Esophagus (tissue), 2 donors: ENCODE results near the gene MVP. TPM values are rescaled to one million over a fixed set of nuclear protein-coding genes. Genes with fewer than 3 reads are reported as not detected.

Experiments
- H3K27ac ChIP-seq, 2 donors: one replicate each; pipeline ENCODE4 v1.5.1; 2013; ENCODE audit warnings: low read depth in 2 of 2, mild to moderate bottlenecking in 2 of 2, inconsistent platforms in 1 of 2, low read length in 1 of 2, moderate library complexity in 1 of 2
- H3K27me3 ChIP-seq, 2 donors: one replicate each; pipeline ENCODE4 v1.6.1; 2013; ENCODE audit warnings: low read length in 2 of 2, control low read depth in 1 of 2, mild to moderate bottlenecking in 1 of 2; ENCODE audit not compliant: insufficient read depth in 2 of 2, control insufficient read depth in 1 of 2
- H3K36me3 ChIP-seq, 2 donors: one replicate each; pipeline ENCODE4 v1.6.1; 2013; ENCODE audit warnings: low read length in 1 of 2; ENCODE audit not compliant: control insufficient read depth in 2 of 2, insufficient read depth in 2 of 2
- H3K4me1 ChIP-seq, 2 donors: one replicate each; pipeline ENCODE4 v1.6.1; 2013; ENCODE audit warnings: low read length in 1 of 2; ENCODE audit not compliant: control insufficient read depth in 2 of 2, insufficient read depth in 2 of 2
- H3K4me3 ChIP-seq, 2 donors: one replicate each; pipeline ENCODE4 v1.5.1; 2013; ENCODE audit warnings: low read length in 2 of 2, mild to moderate bottlenecking in 2 of 2, low read depth in 1 of 2, moderate library complexity in 1 of 2
- H3K9me3 ChIP-seq, 2 donors: one replicate each; pipeline ENCODE4 v1.6.1; 2013; ENCODE audit warnings: mild to moderate bottlenecking in 2 of 2, low read depth in 1 of 2, low read length in 1 of 2, moderate library complexity in 1 of 2; ENCODE audit not compliant: control insufficient read depth in 2 of 2, insufficient read depth in 1 of 2
- WGBS, 2 donors: extraction: QIAGEN DNeasy Blood & Tissue Kit; methylation state at CpG; one replicate each; pipeline ENCODE4 v1.1.7; 2013; 5-methylcytosine and 5-hydroxymethylcytosine counted together
- polyA plus RNA-seq, 2 donors: library from polyadenylated mRNA; stranded (reverse); fragments of 200-250 nt; gene quantifications; one replicate each; pipeline ENCODE4 v1.2.3, GENCODE V29; 2013
- donor health status: healthy with polysubstance abuse.
- donor health status: Bipolar disorder and iron deficiency.

Gene MVP
- polyA plus RNA-seq, 2 donors: 63.3 to 69.4 TPM

DNA sequence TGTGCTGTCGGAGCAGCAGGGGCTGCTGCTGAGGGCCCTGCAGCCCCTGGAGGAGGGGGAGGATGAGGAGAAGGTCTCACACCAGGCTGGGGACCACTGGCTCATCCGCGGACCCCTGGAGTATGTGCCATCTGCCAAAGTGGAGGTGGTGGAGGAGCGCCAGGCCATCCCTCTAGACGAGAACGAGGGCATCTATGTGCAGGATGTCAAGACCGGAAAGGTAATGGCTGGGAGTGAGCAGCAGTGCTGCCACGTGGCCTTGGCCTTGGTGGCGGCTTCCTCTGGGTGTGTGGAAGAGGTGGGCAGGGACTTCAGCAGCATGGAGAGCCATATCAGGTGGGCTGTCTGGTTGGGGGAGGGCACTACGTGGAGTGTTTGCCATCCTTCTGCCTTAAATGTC lies 20.0 kb downstream of the MVP start:
- 80 to 90% methylated on average over 10 of the region's 10 CpGs for WGBS, 2 donors
- Histone ChIP-seq H3K27ac (no peak overlapping the region), H3K4me3 (no peak overlapping the region), H3K36me3 (peaks cover 14 to 46% of the 10 kb centered on the region in 2 donors), H3K9me3 (no peaks in the 10 kb centered on the region), H3K4me1 (no peaks in the 10 kb centered on the region), H3K27me3 (no peaks in the 10 kb centered on the region)

DNA sequence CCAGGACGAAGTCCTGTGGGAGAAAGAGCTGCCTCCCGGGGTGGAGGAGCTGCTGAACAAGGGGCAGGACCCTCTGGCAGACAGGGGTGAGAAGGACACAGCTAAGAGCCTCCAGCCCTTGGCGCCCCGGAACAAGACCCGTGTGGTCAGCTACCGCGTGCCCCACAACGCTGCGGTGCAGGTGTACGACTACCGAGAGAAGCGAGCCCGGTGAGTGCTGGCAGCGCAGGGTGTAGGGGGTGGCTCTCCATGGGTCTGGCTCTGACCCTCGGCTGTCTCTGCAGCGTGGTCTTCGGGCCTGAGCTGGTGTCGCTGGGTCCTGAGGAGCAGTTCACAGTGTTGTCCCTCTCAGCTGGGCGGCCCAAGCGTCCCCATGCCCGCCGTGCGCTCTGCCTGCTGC lies 21.4 kb downstream of the MVP start:
- H3K27me3 ChIP-seq: no peaks in the 10 kb centered on the region
- no peaks in the 10 kb centered on the region for H3K9me3 ChIP-seq
- WGBS, 2 donors: 91 to 92% methylated on average over 23 of the region's 23 CpGs
- no peak overlapping the region for H3K27ac ChIP-seq
- H3K36me3 ChIP-seq: peaks cover 14 to 56% of the 10 kb centered on the region in 2 donors
- H3K4me1 ChIP-seq: no peaks in the 10 kb centered on the region
- no peak overlapping the region for H3K4me3 ChIP-seq

DNA sequence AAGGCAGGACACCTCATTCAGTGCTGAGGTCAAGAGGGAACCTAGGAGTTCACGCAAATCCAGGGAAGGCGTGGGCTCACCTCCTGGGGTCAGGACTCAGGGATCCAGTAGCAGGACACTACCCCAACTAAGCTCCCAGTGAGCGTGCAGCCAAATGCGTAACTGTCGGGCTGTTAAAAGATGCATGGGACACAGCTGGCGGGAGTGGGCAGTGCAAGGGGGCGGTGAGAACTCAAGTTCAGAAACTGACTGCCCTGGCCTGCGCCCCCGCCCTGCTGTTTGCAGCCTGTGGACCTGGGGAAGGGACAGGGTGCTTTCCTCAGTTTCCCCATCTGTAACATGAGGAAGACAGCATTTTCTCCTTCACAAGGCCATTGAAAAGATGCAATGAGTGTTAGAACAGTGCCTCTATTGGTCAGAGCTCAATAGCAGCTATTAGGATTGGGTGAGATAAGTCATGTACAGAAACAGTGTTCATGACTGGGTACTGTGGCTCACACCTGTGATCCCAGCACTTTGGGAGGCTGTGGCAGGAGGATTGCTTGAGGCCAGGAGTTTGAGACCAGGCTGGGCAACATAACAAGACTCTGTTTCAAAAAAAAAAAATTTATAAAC lies 22.6 kb downstream of the MVP start:
- Histone ChIP-seq H3K27me3 (no peaks in the 10 kb centered on the region), H3K4me1 (no peaks in the 10 kb centered on the region), H3K4me3 (no peak overlapping the region), H3K27ac (no peak overlapping the region), H3K9me3 (no peaks in the 10 kb centered on the region), H3K36me3 (peaks cover 22 to 59% of the 10 kb centered on the region in 2 donors)
- WGBS, 2 donors: 92 to 97% methylated on average over 9 of the region's 9 CpGs

DNA sequence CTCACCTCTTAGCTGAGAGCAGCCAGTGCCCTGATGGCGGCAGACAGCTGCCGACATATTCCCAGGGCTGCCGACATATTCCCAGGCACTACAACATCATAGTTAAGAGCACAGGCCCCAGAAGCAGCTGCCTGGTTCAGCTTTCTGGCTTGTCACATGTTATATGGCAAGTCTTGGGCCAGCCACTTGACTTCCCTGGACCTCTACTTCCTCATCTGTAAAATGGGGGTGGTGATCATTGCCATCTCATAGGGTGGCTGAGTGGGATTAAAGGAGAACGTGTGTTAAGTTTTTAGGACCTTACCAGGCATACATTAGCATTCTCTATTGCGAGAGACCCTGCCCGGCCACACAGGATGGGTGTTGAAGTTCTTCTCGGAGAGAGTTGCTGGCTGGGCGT lies 23.7 kb downstream of the MVP start:
- 92 to 94% methylated on average over 8 of the region's 8 CpGs for WGBS, 2 donors
- peaks cover 22 to 55% of the 10 kb centered on the region in 2 donors for H3K36me3 ChIP-seq
- H3K27me3 ChIP-seq: no peaks in the 10 kb centered on the region
- H3K4me1 ChIP-seq: no peaks in the 10 kb centered on the region
- no peaks in the 10 kb centered on the region for H3K9me3 ChIP-seq
- H3K27ac ChIP-seq: no peak overlapping the region
- H3K4me3 ChIP-seq: no peak overlapping the region

DNA sequence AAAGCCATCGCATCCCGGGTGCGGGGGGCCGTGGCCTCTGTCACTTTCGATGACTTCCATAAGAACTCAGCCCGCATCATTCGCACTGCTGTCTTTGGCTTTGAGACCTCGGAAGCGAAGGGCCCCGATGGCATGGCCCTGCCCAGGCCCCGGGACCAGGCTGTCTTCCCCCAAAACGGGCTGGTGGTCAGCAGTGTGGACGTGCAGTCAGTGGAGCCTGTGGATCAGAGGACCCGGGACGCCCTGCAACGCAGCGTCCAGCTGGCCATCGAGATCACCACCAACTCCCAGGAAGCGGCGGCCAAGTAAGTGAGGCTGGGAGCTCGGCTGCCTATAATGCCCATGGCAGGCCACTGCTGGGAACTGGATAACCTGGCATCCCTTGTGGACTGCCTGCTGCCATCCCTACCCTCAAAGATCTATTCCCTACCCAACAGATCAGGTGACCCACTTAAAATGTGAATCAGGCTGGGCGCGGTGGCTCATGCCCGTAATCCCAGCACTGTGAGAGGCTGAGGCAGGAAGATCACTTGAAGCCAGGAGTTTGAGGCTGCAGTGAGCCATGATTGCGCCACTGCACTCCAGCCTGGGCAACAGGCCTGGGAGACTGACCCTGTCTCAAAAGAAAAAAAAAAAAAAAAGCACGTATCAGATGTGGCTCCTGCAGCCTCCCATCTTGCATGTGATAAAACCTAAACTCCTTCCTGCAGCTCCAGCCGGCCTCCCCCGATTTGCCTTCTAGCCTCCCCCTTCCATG lies 24.5 kb downstream of the MVP start:
- no peak overlapping the region for H3K27ac ChIP-seq
- H3K4me3 ChIP-seq: no peak overlapping the region
- no peaks in the 10 kb centered on the region for H3K4me1 ChIP-seq
- H3K36me3 ChIP-seq: peaks cover 22 to 53% of the 10 kb centered on the region in 2 donors
- 91% methylated on average over 28 of the region's 28 CpGs for WGBS, 2 donors
- no peaks in the 10 kb centered on the region for H3K27me3 ChIP-seq
- no peaks in the 10 kb centered on the region for H3K9me3 ChIP-seq

DNA sequence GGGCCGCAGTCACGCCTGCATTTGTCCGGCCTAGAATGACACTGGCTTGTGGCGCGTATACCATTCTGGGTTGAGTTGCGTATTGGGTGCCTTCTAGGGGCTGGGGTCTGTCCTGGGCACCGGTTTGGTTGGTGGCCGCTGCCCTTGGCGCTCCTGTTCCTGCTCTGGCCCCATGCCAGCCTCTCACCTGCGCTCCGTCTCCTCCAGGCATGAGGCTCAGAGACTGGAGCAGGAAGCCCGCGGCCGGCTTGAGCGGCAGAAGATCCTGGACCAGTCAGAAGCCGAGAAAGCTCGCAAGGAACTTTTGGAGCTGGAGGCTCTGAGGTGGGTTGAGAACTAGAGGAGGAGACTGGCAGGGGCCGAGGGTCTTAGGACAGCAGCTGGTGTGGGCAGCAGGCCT lies 25.4 kb downstream of the MVP start:
- WGBS, 2 donors: 94 to 95% methylated on average over 18 of the region's 18 CpGs
- Histone ChIP-seq H3K4me1 (no peaks in the 10 kb centered on the region), H3K4me3 (no peak overlapping the region), H3K27me3 (no peaks in the 10 kb centered on the region), H3K36me3 (peaks cover 16 to 46% of the 10 kb centered on the region in 2 donors), H3K27ac (no peak overlapping the region), H3K9me3 (no peaks in the 10 kb centered on the region)

DNA sequence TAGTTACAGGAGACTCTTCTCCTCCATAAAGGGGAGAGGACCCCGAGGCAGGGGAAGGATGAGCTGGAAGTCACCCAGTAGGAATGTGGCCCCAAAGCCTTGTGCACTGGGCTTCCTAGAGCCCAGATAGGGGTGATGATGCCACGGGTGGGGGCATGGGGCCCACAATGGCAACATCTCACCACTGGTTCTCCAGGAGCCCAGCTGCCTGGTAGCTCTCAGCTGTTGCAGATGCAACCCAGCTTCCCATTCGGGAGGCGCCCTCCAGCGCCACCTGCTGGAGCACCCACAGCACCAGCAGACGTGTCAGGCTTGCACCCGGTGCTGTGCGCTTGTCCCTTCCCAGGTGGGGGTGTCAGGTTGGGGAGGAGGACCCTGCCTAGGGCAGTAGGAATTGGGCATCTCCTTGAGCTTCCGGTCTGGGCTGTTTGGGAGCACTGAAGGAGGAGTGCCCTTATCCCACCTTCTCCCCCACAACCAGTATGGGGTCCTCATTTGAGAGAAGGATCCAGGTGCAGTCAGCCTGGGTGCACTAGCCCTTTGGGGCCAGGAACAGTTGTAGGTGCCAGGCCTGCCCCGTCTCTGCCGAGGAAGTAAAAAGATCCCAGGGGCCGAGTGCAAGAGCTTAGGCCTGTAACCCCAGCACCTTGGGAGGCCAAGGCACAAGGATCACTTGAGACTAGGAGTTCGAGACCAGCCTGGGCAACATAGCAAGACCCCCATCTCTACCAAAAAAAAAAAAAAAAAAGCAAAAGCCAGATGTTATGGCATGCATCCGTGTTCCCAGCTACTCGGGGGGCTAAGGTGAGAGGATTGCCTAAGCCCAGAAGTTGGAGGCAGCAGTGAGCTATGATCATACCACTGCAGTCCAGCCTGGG lies 28.4 kb downstream of the MVP start:
- 40 to 42% methylated on average over 15 of the region's 15 CpGs for WGBS, 2 donors
- Histone ChIP-seq H3K4me1 (no peaks in the 10 kb centered on the region), H3K27me3 (no peaks in the 10 kb centered on the region), H3K4me3 (no peak overlapping the region), H3K36me3 (peaks cover 8 to 30% of the 10 kb centered on the region in 2 donors), H3K27ac (no peak overlapping the region), H3K9me3 (no peaks in the 10 kb centered on the region)

DNA sequence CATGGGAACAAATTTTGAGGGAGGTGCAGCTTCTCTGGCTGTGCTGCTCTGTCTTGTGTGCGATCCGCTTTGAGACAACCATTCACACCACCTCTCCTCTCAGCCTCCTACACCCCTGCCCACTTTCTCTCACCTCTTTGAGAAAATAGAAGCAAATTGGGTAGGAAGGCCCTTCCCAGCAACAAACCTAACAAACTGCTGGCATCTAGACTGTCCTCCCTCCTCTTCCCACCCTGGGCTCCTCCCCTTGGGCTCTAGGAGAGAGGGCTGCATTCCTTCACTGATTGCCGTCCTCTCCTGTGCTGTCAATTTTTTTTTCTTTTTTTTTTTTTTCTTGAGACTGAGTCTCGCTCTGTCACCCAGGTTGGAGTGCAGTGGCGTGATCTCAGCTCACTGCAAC lies 29.2 kb downstream of the MVP start:
- H3K27me3 ChIP-seq: no peaks in the 10 kb centered on the region
- H3K27ac ChIP-seq: no peak overlapping the region
- H3K36me3 ChIP-seq: peaks cover 8 to 27% of the 10 kb centered on the region in 2 donors
- H3K4me3 ChIP-seq: no peak overlapping the region
- WGBS, 2 donors: 70 to 76% methylated on average over 5 of the region's 5 CpGs
- H3K4me1 ChIP-seq: no peaks in the 10 kb centered on the region
- H3K9me3 ChIP-seq: no peaks in the 10 kb centered on the region

DNA sequence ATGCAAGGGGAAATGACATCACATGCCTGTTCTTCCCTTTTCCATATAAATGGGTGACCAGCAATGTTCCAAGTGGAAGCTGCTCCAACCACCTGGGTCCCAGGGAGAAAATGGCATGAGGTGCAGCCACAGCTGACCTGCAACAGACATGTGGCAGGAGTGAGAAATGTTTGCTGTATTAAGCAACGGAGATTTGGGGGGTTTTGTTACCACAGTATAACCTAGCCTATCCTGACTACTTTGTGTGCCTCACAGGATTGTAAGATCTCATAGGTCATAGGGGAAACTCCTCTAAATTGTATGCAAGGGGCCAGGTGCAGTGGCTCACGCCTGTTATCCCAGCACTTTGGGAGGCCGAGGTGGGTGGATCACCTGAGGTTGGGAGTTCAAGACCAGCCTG lies 30.7 kb downstream of the MVP start:
- Histone ChIP-seq H3K36me3 (peaks cover 8 to 12% of the 10 kb centered on the region in 2 donors), H3K27ac (no peak overlapping the region), H3K4me3 (no peak overlapping the region), H3K9me3 (no peaks in the 10 kb centered on the region), H3K27me3 (no peaks in the 10 kb centered on the region), H3K4me1 (no peaks in the 10 kb centered on the region)
- 87 to 98% methylated on average over 3 of the region's 3 CpGs for WGBS, 2 donors
